Hematopoietic multipotent progenitor cell treated with erythropoietin and hydrocortisone succinate and interleukin-3 and kit ligand, for 6 days (in vitro differentiated cells): ENCODE data around the gene ANKRD44.
"Not testable (repeated sequence)": the region's sequence is repeated elsewhere in the genome, so short reads cannot be mapped to it uniquely, and the experiment has no call there.

ENCODE experiments used
- DNase-seq: peaks from one replicate; pipeline ENCODE4 v3.0.0-alpha.2; 2015

The ANKRD44 gene

DNA sequence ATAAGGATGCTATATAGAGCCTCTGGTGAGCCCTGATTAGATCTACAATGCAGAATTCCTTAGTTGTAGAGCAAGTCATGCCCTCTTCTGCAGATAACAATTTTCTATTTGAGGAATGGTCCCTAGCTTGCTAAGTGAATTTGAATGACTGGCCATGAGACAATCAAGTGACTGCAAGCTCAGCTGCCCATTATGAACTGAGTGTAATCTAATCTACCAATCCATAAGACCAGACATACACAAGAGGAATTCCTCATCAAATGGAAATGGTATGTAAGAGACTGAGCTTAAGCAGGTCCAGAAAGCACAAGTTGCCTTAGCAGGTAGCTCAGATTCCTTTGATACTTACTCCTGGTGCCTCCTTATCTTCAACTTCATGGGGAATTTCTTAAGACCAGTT is 4.8 kb upstream of the ANKRD44 start:
- DNase-seq = no peak

GRCh38 chr2:197312186-197312585 is 1.6 kb upstream of the ANKRD44 start:
- DNase-seq = no peak

DNA sequence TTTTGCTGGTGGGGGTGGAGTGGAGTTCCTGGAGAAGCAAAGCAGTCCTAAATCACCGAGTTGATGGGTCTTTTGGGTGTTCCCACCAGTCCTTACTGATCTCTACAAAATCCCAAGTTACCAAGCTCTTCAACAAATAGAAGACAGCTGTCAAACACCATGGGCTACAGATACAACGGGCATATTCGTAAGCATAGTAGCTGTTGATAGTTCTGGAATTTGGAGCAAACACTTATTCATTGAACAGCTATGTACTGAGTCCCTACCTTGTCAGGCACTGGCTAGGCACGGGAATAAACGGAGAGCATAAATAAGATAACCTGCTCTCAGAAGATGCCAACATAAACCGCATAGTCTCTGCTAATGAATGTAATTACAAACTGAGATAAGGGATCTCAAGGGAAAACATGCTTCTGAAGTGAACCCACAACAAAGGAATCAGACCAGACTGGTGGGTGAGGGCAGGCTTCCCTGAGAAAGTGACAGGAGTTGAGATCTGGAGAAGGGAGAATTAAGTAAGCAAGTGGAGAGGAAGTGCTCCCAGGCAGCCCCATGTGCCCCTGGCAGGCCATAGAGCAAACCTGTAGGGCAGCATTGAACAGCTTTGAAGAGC is 947 bp upstream of the ANKRD44 start:
- DNase-seq = no peak

GRCh38 chr2:197310987-197311420 is 424 bp upstream of the ANKRD44 start:
- no peak for DNase-seq

DNA sequence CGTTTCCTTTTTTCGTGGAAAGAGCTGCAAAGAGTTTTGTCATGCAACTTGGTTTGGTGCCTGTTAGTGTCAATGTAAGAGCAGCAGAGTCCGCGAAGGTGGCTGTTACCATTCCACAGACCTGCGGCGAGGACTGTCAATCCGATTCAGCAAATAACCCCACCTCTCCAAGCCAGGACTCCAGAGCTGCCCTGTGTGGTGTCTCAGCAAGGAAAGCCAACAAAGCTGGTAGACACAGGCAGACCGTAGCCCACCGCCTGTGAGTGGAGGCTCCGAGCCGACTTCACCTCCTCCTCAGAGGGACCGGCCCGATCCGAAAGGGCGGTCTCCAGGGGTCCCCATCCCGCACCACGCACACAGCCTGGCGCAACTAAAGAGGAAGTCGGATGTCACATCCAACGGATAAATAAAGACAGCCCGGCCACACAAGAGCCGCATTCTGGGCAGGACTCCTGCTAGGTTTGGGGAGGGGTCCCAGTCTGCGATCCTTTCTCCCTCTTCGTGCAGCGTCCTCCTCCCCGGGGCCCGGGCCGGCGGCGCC is 819 bp downstream of the ANKRD44 start:
- peak; percentile 56 for DNase-seq

- DNase-seq = peak; percentile 40
These were observed 1.4 kb downstream of the ANKRD44 start for GRCh38 chr2:197308996-197309690.

DNA sequence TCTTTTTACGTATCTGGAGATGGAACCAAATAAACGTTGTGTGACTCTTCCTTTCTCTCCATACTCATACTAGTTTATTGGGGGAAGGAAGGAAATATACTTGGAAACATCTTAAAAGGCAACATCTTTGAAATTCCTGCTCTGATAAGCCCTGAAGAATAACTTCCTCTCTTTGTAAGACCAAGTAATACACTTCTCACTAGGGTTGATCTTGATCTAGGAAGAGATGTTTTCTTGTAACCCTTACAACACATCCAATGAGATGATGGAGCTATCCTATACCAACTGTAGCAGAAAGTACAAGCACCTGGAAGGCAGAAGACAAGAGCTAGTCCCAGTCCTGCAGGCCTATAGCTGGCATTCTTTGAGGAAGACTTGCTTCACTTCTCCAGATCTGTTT is 2.0 kb downstream of the ANKRD44 start:
- peak; percentile 36 for DNase-seq

- peak; percentile 61 for DNase-seq
These were observed 2.6 kb downstream of the ANKRD44 start for GRCh38 chr2:197307933-197308521.

GRCh38 chr2:197307236-197307932 is 3.2 kb downstream of the ANKRD44 start:
- peak; percentile 63 for DNase-seq

GRCh38 chr2:197306696-197307040 is 3.9 kb downstream of the ANKRD44 start:
- no peak for DNase-seq

DNA sequence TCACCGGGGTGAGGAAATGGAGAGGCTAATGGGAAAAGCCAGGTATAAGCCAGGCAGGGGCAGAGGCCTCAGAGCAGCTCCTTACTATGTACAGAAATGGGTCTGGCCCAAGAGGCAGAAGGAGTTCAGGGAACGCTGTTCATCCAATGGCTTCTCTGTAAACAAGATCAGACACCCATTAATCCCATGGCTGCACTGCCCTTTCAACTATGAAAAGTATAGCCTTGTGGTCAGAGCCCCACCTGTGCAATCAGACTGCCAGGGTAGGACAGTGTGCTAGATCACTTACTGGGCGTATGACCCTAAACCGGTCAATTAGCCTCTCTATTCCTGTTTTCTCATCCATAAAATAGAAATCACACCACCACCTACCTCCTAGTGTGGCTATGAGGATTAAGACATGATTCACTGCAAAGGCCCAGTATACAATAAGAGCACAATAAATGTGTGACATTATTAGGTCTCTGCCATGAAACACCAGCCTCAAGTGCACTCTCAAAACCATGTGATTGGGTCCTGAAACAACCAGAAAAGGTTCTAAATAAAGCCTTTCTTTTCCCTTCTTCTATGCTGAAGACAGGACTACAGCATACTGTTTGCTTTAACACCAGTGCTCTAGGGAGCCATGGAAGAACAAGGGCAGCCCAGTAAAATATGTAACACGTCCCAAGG is 4.4 kb downstream of the ANKRD44 start:
- no peak for DNase-seq

DNA sequence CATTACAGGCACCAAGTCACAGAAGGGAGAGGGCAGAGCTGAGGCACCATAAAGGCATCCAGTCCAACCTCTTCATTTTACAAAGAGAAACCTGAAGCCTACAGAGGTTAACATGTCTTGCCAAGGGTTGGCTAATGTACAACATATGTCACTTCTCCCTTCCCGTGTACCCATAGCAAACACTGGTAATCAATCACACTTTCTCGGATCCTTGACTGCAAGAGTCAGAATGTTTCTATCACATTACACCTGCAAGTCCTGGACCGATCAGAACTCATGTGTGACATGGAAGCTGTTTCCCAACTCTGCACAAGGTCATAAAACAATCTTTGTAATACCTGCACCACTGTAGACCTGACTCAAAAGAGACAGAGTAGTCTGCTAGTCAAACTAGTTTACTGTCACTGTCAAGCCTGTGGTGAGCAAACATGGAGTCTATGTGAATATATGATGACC is 6.0 kb downstream of the ANKRD44 start:
- DNase-seq = no peak

DNA sequence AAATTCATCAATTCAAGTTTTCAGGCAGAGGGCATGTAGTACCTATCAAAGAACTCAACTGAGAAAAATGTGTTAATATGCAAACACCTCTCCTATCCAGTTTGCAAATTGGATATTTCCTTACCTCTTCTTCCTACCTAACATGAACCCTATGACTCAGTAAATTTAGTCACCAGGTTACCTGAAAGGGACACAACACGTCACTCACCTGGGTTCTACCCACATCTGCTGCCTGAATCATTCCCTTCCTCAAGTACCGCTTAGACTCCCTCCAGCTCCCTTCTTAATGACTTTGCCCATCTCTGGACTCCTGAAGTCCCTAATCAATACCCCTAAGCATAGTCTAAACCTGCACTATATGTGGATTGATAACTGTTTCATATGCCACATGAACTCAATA is 10.4 kb downstream of the ANKRD44 start:
- DNase-seq = no peak

- DNase-seq = no peak
These were observed 12.0 kb downstream of the ANKRD44 start for GRCh38 chr2:197298609-197299008.

GRCh38 chr2:197297772-197298318 is 12.7 kb downstream of the ANKRD44 start:
- no peak for DNase-seq

DNA sequence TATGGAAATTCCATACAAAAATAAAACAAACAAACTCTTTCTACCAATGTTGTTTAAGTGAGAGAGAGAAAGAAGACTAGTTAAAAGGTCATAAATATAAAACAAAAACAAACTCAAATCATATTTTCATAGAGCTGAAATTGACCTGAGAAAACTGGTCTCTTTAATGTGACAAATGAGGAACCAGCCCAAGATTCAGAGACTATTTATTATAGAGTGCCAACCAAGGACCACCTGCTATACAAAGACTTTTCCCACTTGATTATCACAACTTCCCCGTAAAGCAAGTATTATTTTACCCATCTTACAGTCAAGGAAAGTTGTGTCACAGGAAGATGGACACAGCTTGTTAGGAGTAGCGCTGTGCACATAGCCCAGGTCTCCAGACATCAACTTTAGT is 13.3 kb downstream of the ANKRD44 start:
- DNase-seq = peak; percentile 41

GRCh38 chr2:197296835-197297234 is 13.7 kb downstream of the ANKRD44 start:
- DNase-seq = peak; percentile 38

DNA sequence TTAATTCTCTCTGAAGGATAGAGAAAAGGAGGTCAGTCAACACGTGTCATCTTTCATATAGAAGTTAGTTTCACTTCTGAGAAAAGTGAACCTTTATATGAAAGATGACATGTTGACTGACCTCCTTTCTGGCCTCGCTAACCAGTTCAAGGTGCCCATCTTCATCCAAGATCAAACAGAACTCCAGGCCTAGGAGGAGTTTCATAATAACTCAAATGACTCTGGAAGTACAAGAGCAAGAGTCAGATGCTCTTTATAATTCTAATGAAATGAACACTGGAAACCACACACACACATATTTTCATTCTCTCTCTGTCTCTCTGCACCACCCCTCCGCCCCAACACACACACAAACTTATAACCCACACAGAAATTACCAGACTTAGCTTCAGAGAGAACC is 16.3 kb downstream of the ANKRD44 start:
- no peak for DNase-seq

- peak; percentile 83 for DNase-seq
These were observed 17.1 kb downstream of the ANKRD44 start for GRCh38 chr2:197293252-197294007.

DNA sequence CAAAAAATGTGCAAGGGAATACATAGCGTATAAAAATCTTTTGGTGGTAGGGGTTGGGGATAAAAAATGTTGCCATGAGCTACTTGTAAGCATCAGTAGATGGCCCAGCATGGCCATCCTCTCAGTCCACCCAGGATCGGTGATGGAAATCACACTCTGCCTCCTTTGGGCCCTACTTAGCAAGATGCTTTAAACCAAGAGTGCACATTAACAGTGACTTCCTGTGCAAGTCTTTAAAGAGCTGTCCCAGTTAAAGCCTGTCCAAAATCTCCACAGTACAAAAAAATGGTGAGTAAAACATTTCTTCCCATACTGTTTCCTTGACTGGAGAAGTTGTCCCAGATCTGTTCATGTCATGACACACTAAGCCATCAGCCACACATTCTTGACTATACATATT is 18.0 kb downstream of the ANKRD44 start:
- DNase-seq = no peak

GRCh38 chr2:197287596-197287932 is 23.0 kb downstream of the ANKRD44 start:
- not testable (repeated sequence) for DNase-seq
